ENCODE measurements around the gene AUTS2.
A peak's percentile ranks its signal among the peaks of the same experiment; 100 is the strongest.

Gene AUTS2

GRCh38 chr7:70749831-70750230 lies 1151.6 kb downstream of the AUTS2 start:
- DNase-seq (ENCODE audit: low read depth) = no peak
- TF ChIP-seq, protein P1, sequence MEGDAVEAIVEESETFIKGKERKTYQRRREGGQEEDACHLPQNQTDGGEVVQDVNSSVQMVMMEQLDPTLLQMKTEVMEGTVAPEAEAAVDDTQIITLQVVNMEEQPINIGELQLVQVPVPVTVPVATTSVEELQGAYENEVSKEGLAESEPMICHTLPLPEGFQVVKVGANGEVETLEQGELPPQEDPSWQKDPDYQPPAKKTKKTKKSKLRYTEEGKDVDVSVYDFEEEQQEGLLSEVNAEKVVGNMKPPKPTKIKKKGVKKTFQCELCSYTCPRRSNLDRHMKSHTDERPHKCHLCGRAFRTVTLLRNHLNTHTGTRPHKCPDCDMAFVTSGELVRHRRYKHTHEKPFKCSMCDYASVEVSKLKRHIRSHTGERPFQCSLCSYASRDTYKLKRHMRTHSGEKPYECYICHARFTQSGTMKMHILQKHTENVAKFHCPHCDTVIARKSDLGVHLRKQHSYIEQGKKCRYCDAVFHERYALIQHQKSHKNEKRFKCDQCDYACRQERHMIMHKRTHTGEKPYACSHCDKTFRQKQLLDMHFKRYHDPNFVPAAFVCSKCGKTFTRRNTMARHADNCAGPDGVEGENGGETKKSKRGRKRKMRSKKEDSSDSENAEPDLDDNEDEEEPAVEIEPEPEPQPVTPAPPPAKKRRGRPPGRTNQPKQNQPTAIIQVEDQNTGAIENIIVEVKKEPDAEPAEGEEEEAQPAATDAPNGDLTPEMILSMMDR (conservative IDR thresholded peaks at IDR 0.05; ENCODE audit: low read length) = no peak
- H3K4me3 ChIP-seq (ENCODE audit: low read length) = no peak overlapping the region

DNA sequence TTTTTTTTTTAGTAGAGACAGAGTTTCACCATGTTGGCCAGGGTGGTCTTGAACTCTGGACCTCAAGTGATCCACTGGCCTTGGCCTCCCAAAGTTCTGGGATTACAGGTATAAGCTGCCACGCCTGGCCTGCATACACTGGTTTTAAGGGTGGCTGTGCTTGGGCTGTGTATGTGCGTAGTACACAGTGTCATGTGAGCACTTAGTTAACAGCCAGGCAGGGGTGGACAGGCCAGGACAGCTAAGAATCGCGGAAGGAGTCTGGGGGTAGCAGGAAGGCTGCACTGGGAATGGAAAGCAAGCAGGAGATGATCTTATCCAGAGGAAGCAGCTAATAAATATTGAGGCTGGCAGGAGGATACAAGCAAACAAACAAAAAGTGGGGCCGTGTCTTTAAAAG lies 1153.6 kb downstream of the AUTS2 start:
- H3K4me3 ChIP-seq (ENCODE audit: low read length) = no peak overlapping the region
- DNase-seq (ENCODE audit: low read depth) = no peak
- TF ChIP-seq, protein P1 (conservative IDR thresholded peaks at IDR 0.05; ENCODE audit: low read length) = no peak

- H3K4me3 ChIP-seq (ENCODE audit: low read length) = no peak overlapping the region
- peak; percentile 85 for DNase-seq (ENCODE audit: low read depth)
- TF ChIP-seq, protein P1 (conservative IDR thresholded peaks at IDR 0.05; ENCODE audit: low read length) = no peak
Observed at GRCh38 chr7:70752794-70753241, 1154.5 kb downstream of the AUTS2 start.

DNA sequence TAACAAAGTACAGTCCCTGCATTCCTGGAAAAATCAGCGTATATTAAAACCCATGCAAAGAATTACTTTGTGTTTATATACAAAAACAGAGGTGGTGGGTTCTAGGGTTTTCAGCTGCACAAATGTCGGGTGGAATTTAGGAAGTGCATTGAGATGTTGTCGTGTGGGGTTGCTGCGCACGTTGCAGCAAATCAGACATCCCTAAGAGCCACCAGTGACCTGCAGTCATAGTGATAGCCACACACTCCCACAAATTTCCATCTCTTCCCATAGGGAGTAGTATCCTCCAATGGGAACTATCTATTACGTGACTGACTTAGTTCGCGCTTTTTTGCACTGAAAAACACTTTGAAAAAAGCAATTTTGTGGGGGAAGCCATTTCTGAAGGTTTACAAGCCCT lies 1158.5 kb downstream of the AUTS2 start:
- DNase-seq (ENCODE audit: low read depth) = no peak
- no peak overlapping the region for H3K4me3 ChIP-seq (ENCODE audit: low read length)
- TF ChIP-seq, protein P1 (conservative IDR thresholded peaks at IDR 0.05; ENCODE audit: low read length) = no peak

DNA sequence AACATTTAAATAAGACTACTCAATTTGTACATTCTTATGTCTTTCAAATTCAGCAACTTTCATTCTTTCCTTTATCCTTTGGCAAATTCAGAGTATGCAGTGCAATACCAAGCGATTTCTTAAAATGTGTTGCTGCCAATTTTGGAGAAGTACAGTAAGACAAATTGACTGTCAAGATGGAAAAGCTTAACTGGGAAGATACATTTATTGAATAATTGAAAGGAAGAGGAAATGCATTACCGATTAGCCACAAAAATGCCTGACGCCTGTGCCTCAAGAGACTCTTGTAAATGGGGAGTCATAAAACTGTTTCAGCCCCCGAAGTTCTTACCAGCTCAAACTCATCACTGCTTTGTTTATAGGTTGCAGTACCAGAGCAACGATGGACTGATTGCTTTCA lies 1160.4 kb downstream of the AUTS2 start:
- no peak overlapping the region for H3K4me3 ChIP-seq (ENCODE audit: low read length)
- TF ChIP-seq, protein P1 (conservative IDR thresholded peaks at IDR 0.05; ENCODE audit: low read length) = no peak
- peak; percentile 29 for DNase-seq (ENCODE audit: low read depth)

GRCh38 chr7:70759674-70760073 lies 1161.4 kb downstream of the AUTS2 start:
- TF ChIP-seq, protein P1 (conservative IDR thresholded peaks at IDR 0.05; ENCODE audit: low read length) = no peak
- no peak overlapping the region for H3K4me3 ChIP-seq (ENCODE audit: low read length)
- no peak for DNase-seq (ENCODE audit: low read depth)

DNA sequence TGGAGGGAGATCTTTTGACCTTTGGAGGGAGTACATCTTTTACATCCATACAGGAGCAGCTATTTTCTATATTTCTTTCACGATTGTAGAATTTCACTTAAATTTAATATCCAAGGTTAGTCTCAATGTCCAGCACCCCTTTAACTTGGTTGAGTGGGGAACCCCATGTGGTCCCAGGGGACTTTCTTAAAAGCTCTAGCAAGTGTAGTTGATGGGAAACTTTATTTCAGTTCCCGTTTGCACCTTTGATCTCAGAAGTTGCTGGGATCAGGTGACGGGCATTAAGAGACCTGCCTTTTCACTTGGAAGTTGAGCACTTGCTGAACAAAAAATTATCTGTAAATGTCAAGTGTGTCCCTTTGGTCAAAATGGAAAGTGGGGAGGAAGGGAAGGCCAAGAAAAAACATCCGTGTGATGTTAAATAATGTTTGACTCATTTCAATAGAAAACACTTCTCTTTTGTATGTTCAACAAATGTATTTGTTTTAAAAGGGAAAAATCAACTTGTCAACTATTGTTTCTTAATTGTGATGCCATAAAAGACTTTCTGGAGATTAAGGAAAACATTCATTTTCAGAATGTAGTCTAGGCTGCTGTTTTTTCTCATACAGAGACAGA lies 1163.5 kb downstream of the AUTS2 start:
- no peak for DNase-seq (ENCODE audit: low read depth)
- H3K4me3 ChIP-seq (ENCODE audit: low read length) = no peak overlapping the region
- TF ChIP-seq, protein P1 (conservative IDR thresholded peaks at IDR 0.05; ENCODE audit: low read length) = no peak

Measured in AG10803 (cell line).